ENCODE results near the gene DNAJC5. TPM values are rescaled to one million over a fixed set of nuclear protein-coding genes. Genes with fewer than 3 reads are reported as not detected.

Gene DNAJC5, protein sequence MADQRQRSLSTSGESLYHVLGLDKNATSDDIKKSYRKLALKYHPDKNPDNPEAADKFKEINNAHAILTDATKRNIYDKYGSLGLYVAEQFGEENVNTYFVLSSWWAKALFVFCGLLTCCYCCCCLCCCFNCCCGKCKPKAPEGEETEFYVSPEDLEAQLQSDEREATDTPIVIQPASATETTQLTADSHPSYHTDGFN
- total RNA-seq (26.1 TPM), polyA plus RNA-seq (23.3 TPM)
- long read RNA-seq, donor 1, result 0 reads
- long read RNA-seq, donor 2, full-length matches to known transcripts, result 25 of 88 reads
- long read RNA-seq, donor 2, partial matches to known transcripts, result 50 of 88 reads
- long read RNA-seq, donor 2, other reads (novel, unspliced or antisense), result 13 of 88 reads
- long read RNA-seq, donor 3, full-length matches to known transcripts, result 14 of 14 reads
- long read RNA-seq, donor 3, partial matches to known transcripts, result 0 of 14 reads
- long read RNA-seq, donor 3, other reads (novel, unspliced or antisense), result 0 of 14 reads
- long read RNA-seq, donor 4, full-length matches to known transcripts, result 10 of 10 reads
- long read RNA-seq, donor 4, partial matches to known transcripts, result 0 of 10 reads
- long read RNA-seq, donor 4, other reads (novel, unspliced or antisense), result 0 of 10 reads
- long read RNA-seq, donor 5, full-length matches to known transcripts, result 18 of 72 reads
- long read RNA-seq, donor 5, partial matches to known transcripts, result 46 of 72 reads
- long read RNA-seq, donor 5, other reads (novel, unspliced or antisense), result 8 of 72 reads
- long read RNA-seq, donor 6, full-length matches to known transcripts, result 9 of 44 reads
- long read RNA-seq, donor 6, partial matches to known transcripts, result 30 of 44 reads
- long read RNA-seq, donor 6, other reads (novel, unspliced or antisense), result 5 of 44 reads
- long read RNA-seq, donor 7, full-length matches to known transcripts, result 10 of 42 reads
- long read RNA-seq, donor 7, partial matches to known transcripts, result 32 of 42 reads
- long read RNA-seq, donor 7, other reads (novel, unspliced or antisense), result 0 of 42 reads
- long read RNA-seq, donor 8, full-length matches to known transcripts, result 7 of 7 reads
- long read RNA-seq, donor 8, partial matches to known transcripts, result 0 of 7 reads
- long read RNA-seq, donor 8, other reads (novel, unspliced or antisense), result 0 of 7 reads
- long read RNA-seq, donor 9, full-length matches to known transcripts, result 5 of 5 reads
- long read RNA-seq, donor 9, partial matches to known transcripts, result 0 of 5 reads
- long read RNA-seq, donor 9, other reads (novel, unspliced or antisense), result 0 of 5 reads
- long read RNA-seq, donor 10, full-length matches to known transcripts, result 12 of 12 reads
- long read RNA-seq, donor 10, partial matches to known transcripts, result 0 of 12 reads
- long read RNA-seq, donor 10, other reads (novel, unspliced or antisense), result 0 of 12 reads

DNA sequence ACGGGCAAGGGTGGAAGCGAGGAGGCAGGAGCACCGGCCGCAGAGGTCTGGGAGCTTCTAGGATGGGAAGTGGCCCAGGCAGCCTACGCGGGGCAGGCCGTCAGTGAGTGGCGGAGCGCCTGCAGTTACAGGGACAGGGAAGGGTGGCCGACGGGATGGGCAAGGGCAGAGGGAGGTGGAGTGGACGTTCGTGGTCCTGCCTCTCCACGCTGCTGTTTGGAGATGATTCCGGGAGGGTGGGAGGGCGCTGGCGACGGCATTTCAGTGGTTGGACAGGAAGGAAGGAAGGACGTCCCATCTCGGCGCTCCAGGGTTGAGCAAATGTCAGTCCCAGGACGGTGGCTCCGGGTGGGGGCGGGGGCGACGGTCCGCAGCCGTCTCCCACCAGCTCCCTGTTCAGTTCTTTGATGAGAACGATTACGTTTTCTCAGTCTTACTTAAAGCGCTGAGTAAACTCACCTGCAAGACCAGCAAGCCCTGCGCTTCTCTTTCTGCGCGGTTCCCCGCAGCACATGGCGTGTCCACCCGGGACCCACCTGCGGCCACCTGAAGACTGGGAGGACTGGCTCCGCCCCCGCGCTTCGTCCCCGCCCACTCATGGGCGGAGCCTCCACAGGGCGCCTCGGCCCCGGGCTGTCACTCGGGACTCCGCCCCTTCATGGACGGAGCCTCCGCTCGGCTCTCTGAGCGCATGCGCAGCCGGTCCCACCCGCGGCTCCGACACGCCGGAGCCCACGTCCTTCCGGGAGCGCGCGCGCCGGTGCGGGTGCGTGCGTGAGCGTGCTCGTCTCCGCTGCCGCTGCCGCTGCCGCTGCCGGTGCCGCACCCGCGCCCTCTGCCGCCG is at the start of gene DNAJC5:
Gene DNAJC5 (plus strand): TSS at position 769 of the 844 bp plus-strand sequence. CDS start 33,220 bp downstream, outside the sequence.
- peak within 1 kb of the TSS; percentile 75 to 83 for H3K27ac ChIP-seq (ENCODE audit: low read depth in 1 of 2, low read length in 1 of 2)
- H3K9me3 ChIP-seq (ENCODE audit: control insufficient read depth in 2 of 2, insufficient read depth in 1 of 2, low read length in 1 of 2), result no peaks in the 10 kb centered on the region
- WGBS, result 3% methylated on average over 82 of the region's 82 CpGs
- H3K27me3 ChIP-seq (ENCODE audit: control insufficient read depth in 2 of 2, insufficient read depth in 1 of 2, low read length in 1 of 2), result peaks cover 0 to 7% of the 10 kb centered on the region in 2 donors
- peaks cover 22 to 31% of the 10 kb centered on the region in 2 donors for H3K36me3 ChIP-seq (ENCODE audit: control insufficient read depth in 2 of 2, insufficient read depth in 2 of 2, low read length in 1 of 2)
- peak; percentile 80 to 98 (median 93) for DNase-seq (ENCODE audit: low read depth in 6 of 9, low spot score in 9 of 9)
- H3K4me1 ChIP-seq (ENCODE audit: control insufficient read depth in 2 of 2, insufficient read depth in 2 of 2, low read length in 2 of 2), result peaks cover 20 to 22% of the 10 kb centered on the region in 2 donors
- H3K4me3 ChIP-seq (ENCODE audit: low read length in 2 of 2), result peak within 1 kb of the TSS; percentile 62 to 93

DNA sequence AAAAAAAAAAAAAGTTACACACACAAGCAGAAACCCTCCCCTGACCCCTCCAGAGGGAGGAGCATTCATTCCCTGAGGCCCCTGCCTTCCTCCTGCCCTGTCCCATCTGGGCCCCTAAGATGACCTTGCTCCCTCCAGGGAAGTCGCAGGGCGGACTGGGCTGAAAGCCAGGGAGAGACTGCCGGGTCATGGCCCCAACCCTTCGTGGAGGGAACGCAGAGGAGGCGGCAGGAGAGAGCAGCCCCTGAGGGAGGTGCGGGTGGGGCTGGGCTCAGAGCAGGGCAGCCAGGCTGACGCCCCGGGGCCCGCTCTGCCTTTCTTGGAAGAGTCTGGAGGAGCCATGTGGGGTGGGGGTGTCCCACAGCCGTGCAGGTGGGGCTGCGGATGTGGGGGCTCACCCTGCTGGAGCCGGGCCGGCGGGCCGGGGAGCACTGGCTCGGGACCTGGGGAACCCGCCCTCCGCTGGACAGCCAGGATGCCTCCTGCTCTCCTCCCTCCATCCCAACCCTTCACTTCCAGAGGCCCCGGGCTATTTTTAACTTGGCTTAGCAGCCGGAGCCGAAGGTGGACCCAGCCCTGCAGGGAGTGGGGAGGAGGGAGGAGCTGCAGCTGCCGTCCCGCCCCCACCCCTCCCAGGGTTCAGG is 48.7 kb upstream of the DNAJC5 start:
- WGBS, result 7% methylated on average over 24 of the region's 24 CpGs
- no peak overlapping the region for H3K4me3 ChIP-seq (ENCODE audit: low read length in 2 of 2)
- peaks cover 0 to 15% of the 10 kb centered on the region in 2 donors for H3K4me1 ChIP-seq (ENCODE audit: control insufficient read depth in 2 of 2, insufficient read depth in 2 of 2, low read length in 2 of 2)
- H3K27me3 ChIP-seq (ENCODE audit: control insufficient read depth in 2 of 2, insufficient read depth in 1 of 2, low read length in 1 of 2), result peaks cover 27 to 75% of the 10 kb centered on the region in 2 donors
- no peak for DNase-seq (ENCODE audit: low read depth in 6 of 9, low spot score in 9 of 9)
- H3K9me3 ChIP-seq (ENCODE audit: control insufficient read depth in 2 of 2, insufficient read depth in 1 of 2, low read length in 1 of 2), result no peaks in the 10 kb centered on the region
- no peak overlapping the region for H3K27ac ChIP-seq (ENCODE audit: low read depth in 1 of 2, low read length in 1 of 2)
- H3K36me3 ChIP-seq (ENCODE audit: control insufficient read depth in 2 of 2, insufficient read depth in 2 of 2, low read length in 1 of 2), result no peaks in the 10 kb centered on the region

DNA sequence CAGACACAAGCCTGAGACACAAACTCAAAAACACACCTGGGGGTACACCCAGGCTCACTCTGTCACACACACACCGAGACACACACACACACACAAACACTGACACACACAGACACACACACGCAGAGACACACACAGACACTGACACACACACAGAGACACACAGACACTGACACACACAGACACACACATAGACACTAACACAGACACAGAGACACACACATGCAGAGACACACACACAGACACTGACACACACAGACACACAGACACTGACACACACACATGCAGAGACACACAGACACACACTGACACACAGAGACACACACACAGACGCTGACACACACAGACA is 48.1 kb upstream of the DNAJC5 start:
- no peak for DNase-seq (ENCODE audit: low read depth in 6 of 9, low spot score in 9 of 9)
- Histone ChIP-seq H3K27me3 (ENCODE audit: control insufficient read depth in 2 of 2, insufficient read depth in 1 of 2, low read length in 1 of 2) (peaks cover 27 to 76% of the 10 kb centered on the region in 2 donors), H3K36me3 (ENCODE audit: control insufficient read depth in 2 of 2, insufficient read depth in 2 of 2, low read length in 1 of 2) (no peaks in the 10 kb centered on the region), H3K9me3 (ENCODE audit: control insufficient read depth in 2 of 2, insufficient read depth in 1 of 2, low read length in 1 of 2) (no peaks in the 10 kb centered on the region), H3K4me3 (ENCODE audit: low read length in 2 of 2) (no peak overlapping the region), H3K4me1 (ENCODE audit: control insufficient read depth in 2 of 2, insufficient read depth in 2 of 2, low read length in 2 of 2) (peaks cover 0 to 15% of the 10 kb centered on the region in 2 donors), H3K27ac (ENCODE audit: low read depth in 1 of 2, low read length in 1 of 2) (no peak overlapping the region)
- WGBS, result 54% methylated on average over 3 of the region's 3 CpGs

DNA sequence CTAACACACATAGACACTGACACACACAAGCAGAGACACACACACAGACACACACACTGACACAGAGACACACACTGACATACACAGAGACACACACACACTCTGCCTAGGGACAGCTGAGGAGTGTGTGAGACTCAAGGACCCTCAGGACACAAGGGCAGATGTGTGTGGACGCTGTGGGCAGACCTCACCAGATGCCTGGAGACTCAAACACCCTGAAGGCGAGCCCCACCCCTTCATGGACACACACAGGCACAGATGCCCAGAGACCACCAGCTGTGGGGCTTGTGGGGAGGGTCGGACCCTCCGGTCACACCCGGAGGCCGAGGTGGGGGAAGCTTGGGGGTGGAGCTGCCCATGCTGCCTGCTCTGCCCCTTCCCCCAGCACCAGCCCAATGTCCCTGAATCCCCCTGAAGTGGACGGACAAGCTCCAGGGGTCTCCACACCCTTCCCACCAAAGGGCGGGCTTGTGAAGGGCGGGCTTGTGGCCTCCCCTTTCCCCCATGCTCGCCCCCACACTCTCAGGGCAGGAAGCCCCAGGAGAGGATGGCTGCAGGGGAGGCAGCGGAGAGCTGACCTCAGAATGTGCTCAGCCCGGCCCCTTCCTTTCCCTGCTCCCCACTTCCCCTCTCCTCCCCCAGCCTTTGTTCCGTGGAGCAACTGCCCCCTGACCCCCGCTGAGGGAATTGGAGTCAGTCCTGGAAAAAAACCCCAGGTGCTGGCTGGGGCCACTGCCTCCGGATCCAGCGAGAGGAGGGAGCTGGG is 47.5 kb upstream of the DNAJC5 start:
- Histone ChIP-seq H3K36me3 (ENCODE audit: control insufficient read depth in 2 of 2, insufficient read depth in 2 of 2, low read length in 1 of 2) (no peaks in the 10 kb centered on the region), H3K27ac (ENCODE audit: low read depth in 1 of 2, low read length in 1 of 2) (no peak overlapping the region), H3K9me3 (ENCODE audit: control insufficient read depth in 2 of 2, insufficient read depth in 1 of 2, low read length in 1 of 2) (no peaks in the 10 kb centered on the region), H3K27me3 (ENCODE audit: control insufficient read depth in 2 of 2, insufficient read depth in 1 of 2, low read length in 1 of 2) (peaks cover 23 to 74% of the 10 kb centered on the region in 2 donors), H3K4me1 (ENCODE audit: control insufficient read depth in 2 of 2, insufficient read depth in 2 of 2, low read length in 2 of 2) (peaks cover 0 to 15% of the 10 kb centered on the region in 2 donors), H3K4me3 (ENCODE audit: low read length in 2 of 2) (no peak overlapping the region)
- WGBS, result 14% methylated on average over 16 of the region's 16 CpGs
- DNase-seq (ENCODE audit: low read depth in 6 of 9, low spot score in 9 of 9), result no peak

DNA sequence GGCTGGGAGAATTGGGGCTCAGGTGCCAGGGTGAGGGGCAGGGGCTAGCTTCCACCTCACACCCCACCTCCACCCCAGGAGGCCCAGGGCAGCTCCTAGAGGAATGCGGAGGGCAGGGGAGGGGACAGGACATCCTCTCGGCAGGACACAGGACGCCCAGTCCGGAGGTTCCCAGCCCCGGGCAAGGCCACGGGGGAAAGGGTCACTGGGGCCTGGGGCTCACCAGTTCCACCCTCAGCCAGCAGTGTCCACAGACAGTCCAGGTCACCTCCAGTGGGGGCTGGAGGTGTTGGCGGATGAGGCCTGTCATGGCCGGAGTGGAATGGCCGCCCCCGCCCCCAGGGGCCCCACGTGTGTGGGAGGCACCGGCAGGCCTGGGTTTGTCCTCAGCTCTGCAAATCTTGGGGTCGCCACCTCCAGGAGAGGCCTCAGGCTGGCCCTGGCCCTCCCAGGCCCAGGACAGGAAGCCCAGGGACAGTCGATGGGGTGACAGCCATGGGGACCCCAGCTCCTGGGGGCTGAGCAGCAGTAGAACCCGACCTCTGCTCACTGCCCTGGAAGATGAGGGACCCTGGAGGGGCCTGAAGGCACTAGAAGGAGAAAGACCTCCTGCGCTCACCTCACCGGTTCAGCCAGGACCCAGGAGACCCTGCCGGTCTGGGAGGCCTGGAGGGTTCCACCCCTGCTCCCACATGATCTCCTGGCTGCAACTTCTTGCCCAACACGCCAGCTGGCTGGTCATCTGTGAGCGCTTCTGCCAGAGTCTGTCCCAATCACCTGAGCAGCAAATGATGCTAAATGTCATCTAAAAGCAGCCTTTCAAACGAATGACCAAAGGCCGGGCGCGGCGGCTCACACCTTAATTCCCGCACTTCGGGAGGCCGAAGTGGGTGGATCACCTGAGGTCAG is 46.7 kb upstream of the DNAJC5 start:
- DNase-seq (ENCODE audit: low read depth in 6 of 9, low spot score in 9 of 9), result no peak
- Histone ChIP-seq H3K9me3 (ENCODE audit: control insufficient read depth in 2 of 2, insufficient read depth in 1 of 2, low read length in 1 of 2) (no peaks in the 10 kb centered on the region), H3K27me3 (ENCODE audit: control insufficient read depth in 2 of 2, insufficient read depth in 1 of 2, low read length in 1 of 2) (peaks cover 22 to 66% of the 10 kb centered on the region in 2 donors), H3K36me3 (ENCODE audit: control insufficient read depth in 2 of 2, insufficient read depth in 2 of 2, low read length in 1 of 2) (no peaks in the 10 kb centered on the region), H3K27ac (ENCODE audit: low read depth in 1 of 2, low read length in 1 of 2) (no peak overlapping the region), H3K4me1 (ENCODE audit: control insufficient read depth in 2 of 2, insufficient read depth in 2 of 2, low read length in 2 of 2) (peaks cover 0 to 15% of the 10 kb centered on the region in 2 donors), H3K4me3 (ENCODE audit: low read length in 2 of 2) (no peak overlapping the region)
- 84% methylated on average over 28 of the region's 28 CpGs for WGBS

DNA sequence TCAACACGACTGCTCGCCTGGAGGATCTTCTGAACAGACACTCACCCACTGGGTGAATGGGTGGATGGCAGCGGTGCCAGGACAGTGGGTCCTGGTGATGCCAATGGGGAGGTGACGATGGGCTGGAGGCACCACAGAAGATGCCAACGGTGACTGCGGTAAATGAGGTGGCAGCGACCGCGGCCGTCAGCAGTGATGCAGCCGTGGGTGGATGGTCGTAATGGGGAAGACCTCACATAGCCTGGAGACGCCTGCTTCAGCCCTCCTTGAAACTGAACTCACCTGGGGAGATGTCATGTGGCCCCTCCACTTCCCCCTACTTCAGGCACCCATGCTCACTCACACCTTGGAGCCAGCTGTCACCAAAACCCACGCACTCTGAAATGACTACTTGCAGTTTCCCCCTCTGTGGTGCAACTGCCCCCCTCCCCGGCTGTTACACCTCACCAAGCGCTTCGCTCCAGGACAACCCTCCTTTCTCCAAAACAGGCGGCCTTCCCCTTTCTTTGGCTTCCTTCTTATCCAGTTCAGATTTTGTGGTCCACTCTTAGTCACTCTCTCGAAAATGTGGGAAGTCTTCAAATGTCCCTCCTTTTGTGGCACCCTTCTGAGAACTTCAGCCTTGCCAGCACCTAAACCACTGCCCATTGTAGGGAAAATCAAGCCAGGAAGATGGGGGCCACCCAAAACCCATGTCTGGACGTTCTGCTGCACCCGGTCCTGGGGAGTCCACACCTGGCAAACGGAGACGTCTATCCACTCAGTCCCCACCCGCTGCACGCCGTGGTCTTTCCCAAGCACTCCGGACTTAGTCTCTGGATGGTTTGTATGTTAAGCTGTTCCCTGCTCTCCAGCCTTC is 44.0 kb upstream of the DNAJC5 start:
- DNase-seq (ENCODE audit: low read depth in 6 of 9, low spot score in 9 of 9), result no peak
- Histone ChIP-seq H3K27ac (ENCODE audit: low read depth in 1 of 2, low read length in 1 of 2) (no peak overlapping the region), H3K27me3 (ENCODE audit: control insufficient read depth in 2 of 2, insufficient read depth in 1 of 2, low read length in 1 of 2) (peaks cover 15 to 68% of the 10 kb centered on the region in 2 donors), H3K4me1 (ENCODE audit: control insufficient read depth in 2 of 2, insufficient read depth in 2 of 2, low read length in 2 of 2) (peaks cover 0 to 30% of the 10 kb centered on the region in 2 donors), H3K4me3 (ENCODE audit: low read length in 2 of 2) (no peak overlapping the region), H3K9me3 (ENCODE audit: control insufficient read depth in 2 of 2, insufficient read depth in 1 of 2, low read length in 1 of 2) (no peaks in the 10 kb centered on the region), H3K36me3 (ENCODE audit: control insufficient read depth in 2 of 2, insufficient read depth in 2 of 2, low read length in 1 of 2) (no peaks in the 10 kb centered on the region)
- 71% methylated on average over 27 of the region's 27 CpGs for WGBS

Data from thymus (tissue), 14 donors.